Measurements from ENCODE around the gene OSBPL1A.

- TF ChIP-seq CTCF (IDR thresholded peaks at IDR 0.05; ENCODE audit: insufficient read depth, low read length, poor library complexity, severe bottlenecking) (no peak), EZH2phosphoT487 (conservative IDR thresholded peaks at IDR 0.05; ENCODE audit: low read length) (no peak)
These were observed 209.9 kb downstream of the OSBPL1A start for GRCh38 chr18:24187689-24188088.

All from SU-DHL-6 (cell line).